ENCODE measurements around the gene RUBCNL. TPM values are rescaled to one million over a fixed set of nuclear protein-coding genes. Genes with fewer than 3 reads are reported as not detected.

The RUBCNL gene
- total RNA-seq, 1 donor from 2014 or later, result 168 TPM

- no peak for TF ChIP-seq CTCF (IDR thresholded peaks at IDR 0.05)
- Mint-ChIP-seq H3K27ac (no peak overlapping the region), H3K36me3 (ENCODE audit: low read depth) (no peaks in the 10 kb centered on the region), H3K27me3 (no peaks in the 10 kb centered on the region), H3K4me1 (peaks cover 11% of the 10 kb centered on the region), H3K9me3 (no peaks in the 10 kb centered on the region), H3K4me3 (no peak overlapping the region)
- intact Hi-C loops (cut with micrococcal nuclease), result no loop called here
- CTCF ChIA-PET, result no interaction called here
- DNase-seq (no peak), ATAC-seq (ENCODE audit: low read depth) (no peak)
- POLR2A ChIA-PET, result no interaction called here
These were observed 71.5 kb downstream of the RUBCNL start for GRCh38 chr13:46315491-46316075.

GRCh38 chr13:46315036-46315435 lies 72.0 kb downstream of the RUBCNL start:
- no peak for TF ChIP-seq CTCF (IDR thresholded peaks at IDR 0.05)
- ChIA-PET CTCF (no interaction called here), POLR2A (no interaction called here)
- Mint-ChIP-seq H3K27ac (no peak overlapping the region), H3K4me3 (no peak overlapping the region), H3K27me3 (no peaks in the 10 kb centered on the region), H3K4me1 (peaks cover 11% of the 10 kb centered on the region), H3K36me3 (ENCODE audit: low read depth) (no peaks in the 10 kb centered on the region), H3K9me3 (no peaks in the 10 kb centered on the region)
- DNase-seq (no peak), ATAC-seq (ENCODE audit: low read depth) (no peak)
- intact Hi-C loops (cut with micrococcal nuclease), result no loop called here

- Mint-ChIP-seq H3K27ac (no peak overlapping the region), H3K4me3 (no peak overlapping the region), H3K36me3 (ENCODE audit: low read depth) (no peaks in the 10 kb centered on the region), H3K27me3 (no peaks in the 10 kb centered on the region), H3K4me1 (peaks cover 11% of the 10 kb centered on the region), H3K9me3 (peaks cover 4% of the 10 kb centered on the region)
- intact Hi-C loops (cut with micrococcal nuclease), result no loop called here
- ChIA-PET CTCF (no interaction called here), POLR2A (no interaction called here)
- no peak for ATAC-seq (ENCODE audit: low read depth)
- no peak for DNase-seq
- TF ChIP-seq CTCF (IDR thresholded peaks at IDR 0.05), result no peak
These were observed 72.5 kb downstream of the RUBCNL start for GRCh38 chr13:46314587-46314986.

GRCh38 chr13:46313432-46314257 lies 73.4 kb downstream of the RUBCNL start:
- Mint-ChIP-seq H3K4me3 (no peak overlapping the region), H3K36me3 (ENCODE audit: low read depth) (no peaks in the 10 kb centered on the region), H3K9me3 (peaks cover 7% of the 10 kb centered on the region), H3K27ac (no peak overlapping the region), H3K27me3 (no peaks in the 10 kb centered on the region), H3K4me1 (peaks cover 5% of the 10 kb centered on the region)
- ChIA-PET CTCF (no interaction called here), POLR2A (no interaction called here)
- ATAC-seq (ENCODE audit: low read depth), result no peak
- no peak for TF ChIP-seq CTCF (IDR thresholded peaks at IDR 0.05)
- intact Hi-C loops (cut with micrococcal nuclease), result no loop called here
- DNase-seq, result no peak

- H3K27ac Mint-ChIP-seq, result no peak overlapping the region
- no peak overlapping the region for H3K4me3 Mint-ChIP-seq
- intact Hi-C loops (cut with micrococcal nuclease), result no loop called here
These were observed 74.0 kb downstream of the RUBCNL start for GRCh38 chr13:46313024-46313423.

More at GRCh38 chr13:46313024-46313423, 74.0 kb downstream of the RUBCNL start:
- no peak for TF ChIP-seq CTCF (IDR thresholded peaks at IDR 0.05)
- peaks cover 7% of the 10 kb centered on the region for H3K9me3 Mint-ChIP-seq
- peaks cover 3% of the 10 kb centered on the region for H3K4me1 Mint-ChIP-seq
- H3K27me3 Mint-ChIP-seq, result peaks cover 1% of the 10 kb centered on the region
- no peak for ATAC-seq (ENCODE audit: low read depth)
- no peaks in the 10 kb centered on the region for H3K36me3 Mint-ChIP-seq (ENCODE audit: low read depth)
- CTCF ChIA-PET, result no interaction called here
- POLR2A ChIA-PET, result no interaction called here
- DNase-seq, result no peak

Data from activated B cell treated with CpG ODN at 0.5 μM for 24 hours (primary cell).